GM23338 (cell line): ENCODE results near the gene USH1C.

Experiments used
- CTCF ChIP-seq, 2 experiments: fragments of 200-600 bp in 1 of 2; sonication (generic) in 1 of 2; conservative IDR thresholded peaks; 2 replicates each; pipeline versions ENCODE4 v1.5.1 to v1.6.1; 2016 to 2017; ENCODE audit warnings: antibody characterized with exemption in 2 of 2, low read depth in 2 of 2, mild to moderate bottlenecking in 2 of 2, moderate library complexity in 1 of 2
- EZH2 ChIP-seq: fragments of 200-600 bp; sonication (generic); IDR thresholded peaks from one replicate; pipeline ENCODE4 v1.8.0; 2017; ENCODE audit warnings: antibody characterized with exemption, mild to moderate bottlenecking, low read depth; ENCODE audit not compliant: unreplicated experiment

GRCh38 chr11:17512101-17512500, 32.1 kb downstream of the USH1C start:
- no peak for TF ChIP-seq CTCF (conservative IDR thresholded peaks at IDR 0.05; ENCODE audit: low read depth in 2 of 2)
- TF ChIP-seq EZH2, result no peak
